ENCODE results near the gene ACBD6.

GRCh38 chr1:180258290-180258689, 244.1 kb downstream of the ACBD6 start:
- no peak for TF ChIP-seq POLR2A (IDR thresholded peaks at IDR 0.05; ENCODE audit: low read length)
- TF ChIP-seq GATA1 (IDR thresholded peaks at IDR 0.05; ENCODE audit: low read depth, low read length): no peak

Measured in erythroblast (primary cell).